Measurements from ENCODE around the gene ASTN1.

ASTN1 gene

GRCh38 chr1:176837708-176838107 is 326.8 kb downstream of the ASTN1 start:
- no peak for DNase-seq (ENCODE audit: low read depth)

GRCh38 chr1:176831150-176831549 is 333.4 kb downstream of the ASTN1 start:
- no peak for DNase-seq (ENCODE audit: low read depth)

- no peak for DNase-seq (ENCODE audit: low read depth)
These were observed 335.3 kb downstream of the ASTN1 start for GRCh38 chr1:176829261-176829660.

- DNase-seq (ENCODE audit: low read depth) = no peak
These were observed 338.2 kb downstream of the ASTN1 start for GRCh38 chr1:176826265-176826664.

- DNase-seq (ENCODE audit: low read depth) = no peak
These were observed 344.0 kb downstream of the ASTN1 start for GRCh38 chr1:176820391-176821031.

- DNase-seq (ENCODE audit: low read depth) = no peak
These were observed 348.3 kb downstream of the ASTN1 start for GRCh38 chr1:176816232-176816631.

GRCh38 chr1:176815621-176816020 is 348.9 kb downstream of the ASTN1 start:
- DNase-seq (ENCODE audit: low read depth) = no peak

GRCh38 chr1:176811511-176812288 is 352.8 kb downstream of the ASTN1 start:
- no peak for DNase-seq (ENCODE audit: low read depth)

GRCh38 chr1:176809292-176809691 is 355.2 kb downstream of the ASTN1 start:
- no peak for DNase-seq (ENCODE audit: low read depth)
